Measurements from ENCODE around the gene SLC7A5. TPM values are rescaled to one million over a fixed set of nuclear protein-coding genes. Genes with fewer than 3 reads are reported as not detected.
"Not testable (repeated sequence)": the region's sequence is repeated elsewhere in the genome, so short reads cannot be mapped to it uniquely, and the experiment has no call there.

The SLC7A5 gene
- total RNA-seq, 1 donor from 2014 or later: 249 TPM

- no peaks in the 10 kb centered on the region for H3K9me3 Mint-ChIP-seq (ENCODE audit: low read depth)
- H3K4me1 Mint-ChIP-seq (ENCODE audit: low read depth): no peaks in the 10 kb centered on the region
- no peaks in the 10 kb centered on the region for H3K27me3 Mint-ChIP-seq (ENCODE audit: low read depth)
- no peak for DNase-seq (ENCODE audit: low spot score)
- H3K4me3 Mint-ChIP-seq (ENCODE audit: unreplicated experiment): no peak overlapping the region
- TF ChIP-seq, protein P1, sequence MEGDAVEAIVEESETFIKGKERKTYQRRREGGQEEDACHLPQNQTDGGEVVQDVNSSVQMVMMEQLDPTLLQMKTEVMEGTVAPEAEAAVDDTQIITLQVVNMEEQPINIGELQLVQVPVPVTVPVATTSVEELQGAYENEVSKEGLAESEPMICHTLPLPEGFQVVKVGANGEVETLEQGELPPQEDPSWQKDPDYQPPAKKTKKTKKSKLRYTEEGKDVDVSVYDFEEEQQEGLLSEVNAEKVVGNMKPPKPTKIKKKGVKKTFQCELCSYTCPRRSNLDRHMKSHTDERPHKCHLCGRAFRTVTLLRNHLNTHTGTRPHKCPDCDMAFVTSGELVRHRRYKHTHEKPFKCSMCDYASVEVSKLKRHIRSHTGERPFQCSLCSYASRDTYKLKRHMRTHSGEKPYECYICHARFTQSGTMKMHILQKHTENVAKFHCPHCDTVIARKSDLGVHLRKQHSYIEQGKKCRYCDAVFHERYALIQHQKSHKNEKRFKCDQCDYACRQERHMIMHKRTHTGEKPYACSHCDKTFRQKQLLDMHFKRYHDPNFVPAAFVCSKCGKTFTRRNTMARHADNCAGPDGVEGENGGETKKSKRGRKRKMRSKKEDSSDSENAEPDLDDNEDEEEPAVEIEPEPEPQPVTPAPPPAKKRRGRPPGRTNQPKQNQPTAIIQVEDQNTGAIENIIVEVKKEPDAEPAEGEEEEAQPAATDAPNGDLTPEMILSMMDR (IDR thresholded peaks at IDR 0.05): no peak
- no peak overlapping the region for H3K27ac Mint-ChIP-seq (ENCODE audit: unreplicated experiment)
- H3K36me3 Mint-ChIP-seq (ENCODE audit: low read depth): peaks cover 27% of the 10 kb centered on the region
Measured at GRCh38 chr16:87828071-87828906, 41.0 kb downstream of the SLC7A5 start.

GRCh38 chr16:87827588-87827915 is 41.8 kb downstream of the SLC7A5 start:
- not testable (repeated sequence) for DNase-seq (ENCODE audit: low spot score); H3K4me1 Mint-ChIP-seq (ENCODE audit: low read depth); H3K27me3 Mint-ChIP-seq (ENCODE audit: low read depth); H3K9me3 Mint-ChIP-seq (ENCODE audit: low read depth); H3K4me3 Mint-ChIP-seq (ENCODE audit: unreplicated experiment); H3K27ac Mint-ChIP-seq (ENCODE audit: unreplicated experiment)
- H3K36me3 Mint-ChIP-seq (ENCODE audit: low read depth): peaks cover 24% of the 10 kb centered on the region

DNA sequence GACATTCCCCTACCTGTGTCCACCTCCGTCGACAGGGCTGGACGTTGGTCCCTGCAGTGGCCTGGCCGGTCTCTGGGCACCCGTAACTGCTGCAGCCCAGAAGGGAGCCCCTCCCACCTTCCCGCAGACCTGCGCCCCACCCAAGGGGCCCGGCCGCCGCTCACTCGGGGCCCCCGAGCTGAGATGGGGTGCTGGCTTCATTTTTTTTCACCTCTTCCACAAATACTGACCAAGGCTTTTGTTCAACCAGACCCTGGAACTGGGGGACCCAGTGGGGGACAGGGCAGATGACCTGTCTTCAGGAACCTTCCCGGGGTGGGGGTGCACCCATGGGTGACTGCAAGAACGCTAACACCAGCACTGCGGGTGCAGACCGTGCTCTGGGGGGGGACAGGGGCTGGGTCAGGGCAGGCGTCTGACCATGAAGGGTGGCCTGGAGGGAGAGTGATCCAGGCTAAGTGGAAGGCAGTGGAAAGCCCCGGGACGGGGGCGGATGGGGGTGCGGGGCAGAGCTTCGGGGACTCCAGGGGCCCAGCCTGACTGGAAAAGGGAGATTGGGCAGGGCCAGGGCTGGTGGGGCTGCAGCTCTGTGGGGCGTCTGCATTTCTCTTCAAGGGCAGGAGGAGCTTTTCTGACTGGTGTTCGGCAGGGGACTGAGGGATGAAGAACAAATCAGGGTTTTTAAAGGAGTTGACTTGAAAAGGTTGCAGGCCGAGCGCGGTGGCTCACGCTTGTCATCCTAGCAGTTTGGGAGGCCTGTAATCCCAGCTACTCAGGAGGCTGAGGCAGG is 42.3 kb downstream of the SLC7A5 start:
- Mint-ChIP-seq H3K4me1 (ENCODE audit: low read depth) (no peaks in the 10 kb centered on the region), H3K27me3 (ENCODE audit: low read depth) (no peaks in the 10 kb centered on the region), H3K4me3 (ENCODE audit: unreplicated experiment) (no peak overlapping the region), H3K9me3 (ENCODE audit: low read depth) (no peaks in the 10 kb centered on the region), H3K36me3 (ENCODE audit: low read depth) (peaks cover 22% of the 10 kb centered on the region), H3K27ac (ENCODE audit: unreplicated experiment) (peak overlapping the region; percentile 57)
- DNase-seq (ENCODE audit: low spot score): no peak
- TF ChIP-seq, protein P1 (IDR thresholded peaks at IDR 0.05): no peak

- not testable (repeated sequence) for DNase-seq (ENCODE audit: low spot score); H3K27me3 Mint-ChIP-seq (ENCODE audit: low read depth); H3K27ac Mint-ChIP-seq (ENCODE audit: unreplicated experiment); H3K4me1 Mint-ChIP-seq (ENCODE audit: low read depth); H3K9me3 Mint-ChIP-seq (ENCODE audit: low read depth); H3K4me3 Mint-ChIP-seq (ENCODE audit: unreplicated experiment)
- peaks cover 19% of the 10 kb centered on the region for H3K36me3 Mint-ChIP-seq (ENCODE audit: low read depth)
Measured at GRCh38 chr16:87826407-87826797, 42.9 kb downstream of the SLC7A5 start.

DNA sequence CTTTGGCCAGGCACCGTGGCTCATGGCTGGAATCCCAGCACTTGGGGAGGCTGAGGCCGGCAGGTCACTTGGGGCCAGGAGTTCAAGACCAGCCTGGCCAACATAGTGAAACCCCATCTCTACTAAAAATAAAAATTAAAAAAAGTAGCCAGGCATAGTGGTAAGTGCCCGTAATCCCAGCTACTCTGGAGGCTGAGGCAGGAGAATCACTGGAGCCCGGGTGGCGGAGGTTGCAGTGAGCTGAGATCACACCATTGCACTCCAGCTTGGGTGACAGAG is 43.5 kb downstream of the SLC7A5 start:
- peaks cover 13% of the 10 kb centered on the region for H3K36me3 Mint-ChIP-seq (ENCODE audit: low read depth)
- H3K4me3 Mint-ChIP-seq (ENCODE audit: unreplicated experiment); H3K4me1 Mint-ChIP-seq (ENCODE audit: low read depth); H3K9me3 Mint-ChIP-seq (ENCODE audit: low read depth); H3K27ac Mint-ChIP-seq (ENCODE audit: unreplicated experiment); DNase-seq (ENCODE audit: low spot score); H3K27me3 Mint-ChIP-seq (ENCODE audit: low read depth): not testable (repeated sequence)

- Mint-ChIP-seq H3K36me3 (ENCODE audit: low read depth) (peaks cover 10% of the 10 kb centered on the region), H3K27ac (ENCODE audit: unreplicated experiment) (no peak overlapping the region), H3K27me3 (ENCODE audit: low read depth) (no peaks in the 10 kb centered on the region), H3K4me3 (ENCODE audit: unreplicated experiment) (no peak overlapping the region), H3K4me1 (ENCODE audit: low read depth) (no peaks in the 10 kb centered on the region), H3K9me3 (ENCODE audit: low read depth) (no peaks in the 10 kb centered on the region)
- TF ChIP-seq, protein P1 (IDR thresholded peaks at IDR 0.05): no peak
- DNase-seq (ENCODE audit: low spot score): no peak
Measured at GRCh38 chr16:87824991-87825841, 44.1 kb downstream of the SLC7A5 start.
